Effector memory CD4-positive, alpha-beta T cell (primary cell): Measurements from ENCODE around the gene EVI2A.

Experiments
- DNase-seq, 3 donors: peaks; one replicate each; pipeline ENCODE4 v3.0.0-alpha.2; 2020
- H3K27ac ChIP-seq: 2 replicates; pipeline ENCODE4 v1.7.0; 2013; ENCODE audit warnings: mild to moderate bottlenecking, low read length, moderate library complexity; ENCODE audit not compliant: insufficient read depth, poor library complexity, severe bottlenecking
- H3K27me3 ChIP-seq: replicated peaks from 2 replicates; pipeline ENCODE4 v1.7.0; 2013; ENCODE audit warnings: mild to moderate bottlenecking, low read length; ENCODE audit not compliant: insufficient read depth, control insufficient read depth, poor library complexity, severe bottlenecking
- H3K36me3 ChIP-seq: 2 replicates; pipeline ENCODE4 v1.7.0; 2013; ENCODE audit warnings: mild to moderate bottlenecking, low read length, moderate library complexity; ENCODE audit not compliant: control insufficient read depth, insufficient read depth
- H3K4me1 ChIP-seq: 2 replicates; pipeline ENCODE4 v1.7.0; 2013; ENCODE audit warnings: low read length, mild to moderate bottlenecking; ENCODE audit not compliant: control insufficient read depth, insufficient read depth, poor library complexity, severe bottlenecking
- H3K4me3 ChIP-seq: 2 replicates; pipeline ENCODE4 v1.7.0; 2013; ENCODE audit warnings: low read length, low read depth, mild to moderate bottlenecking; ENCODE audit not compliant: insufficient read depth, poor library complexity, severe bottlenecking
- H3K9me3 ChIP-seq: 2 replicates; pipeline ENCODE4 v1.7.0; 2013; ENCODE audit warnings: mild to moderate bottlenecking, low read length, moderate library complexity; ENCODE audit not compliant: control insufficient read depth

Gene EVI2A

GRCh38 chr17:31283841-31284240 lies 37.6 kb downstream of the EVI2A start:
- DNase-seq, result no peak
- H3K27me3 ChIP-seq, result no peaks in the 10 kb centered on the region
- no peaks in the 10 kb centered on the region for H3K36me3 ChIP-seq
- no peak overlapping the region for H3K4me3 ChIP-seq
- no peaks in the 10 kb centered on the region for H3K9me3 ChIP-seq
- no peaks in the 10 kb centered on the region for H3K4me1 ChIP-seq
- H3K27ac ChIP-seq, result no peak overlapping the region

GRCh38 chr17:31281061-31281460 lies 40.4 kb downstream of the EVI2A start:
- H3K4me1 ChIP-seq, result no peaks in the 10 kb centered on the region
- no peak for DNase-seq
- H3K27ac ChIP-seq, result no peak overlapping the region
- no peak overlapping the region for H3K4me3 ChIP-seq
- no peaks in the 10 kb centered on the region for H3K9me3 ChIP-seq
- no peaks in the 10 kb centered on the region for H3K36me3 ChIP-seq
- no peaks in the 10 kb centered on the region for H3K27me3 ChIP-seq

GRCh38 chr17:31279401-31279800 lies 42.0 kb downstream of the EVI2A start:
- H3K27ac ChIP-seq, result no peak overlapping the region
- no peaks in the 10 kb centered on the region for H3K27me3 ChIP-seq
- H3K4me3 ChIP-seq, result no peak overlapping the region
- no peaks in the 10 kb centered on the region for H3K4me1 ChIP-seq
- H3K36me3 ChIP-seq, result no peaks in the 10 kb centered on the region
- DNase-seq, result no peak
- H3K9me3 ChIP-seq, result no peaks in the 10 kb centered on the region

GRCh38 chr17:31275116-31275515 lies 46.3 kb downstream of the EVI2A start:
- Histone ChIP-seq H3K4me1 (no peaks in the 10 kb centered on the region), H3K4me3 (no peak overlapping the region), H3K27ac (no peak overlapping the region), H3K9me3 (no peaks in the 10 kb centered on the region), H3K36me3 (no peaks in the 10 kb centered on the region), H3K27me3 (no peaks in the 10 kb centered on the region)
- no peak for DNase-seq

GRCh38 chr17:31274252-31274651 lies 47.2 kb downstream of the EVI2A start:
- no peak for DNase-seq
- Histone ChIP-seq H3K27ac (no peak overlapping the region), H3K27me3 (no peaks in the 10 kb centered on the region), H3K36me3 (no peaks in the 10 kb centered on the region), H3K9me3 (no peaks in the 10 kb centered on the region), H3K4me1 (no peaks in the 10 kb centered on the region), H3K4me3 (no peak overlapping the region)

GRCh38 chr17:31273516-31273915 lies 47.9 kb downstream of the EVI2A start:
- no peaks in the 10 kb centered on the region for H3K4me1 ChIP-seq
- no peak overlapping the region for H3K4me3 ChIP-seq
- no peaks in the 10 kb centered on the region for H3K36me3 ChIP-seq
- no peaks in the 10 kb centered on the region for H3K27me3 ChIP-seq
- no peaks in the 10 kb centered on the region for H3K9me3 ChIP-seq
- no peak for DNase-seq
- no peak overlapping the region for H3K27ac ChIP-seq

- no peaks in the 10 kb centered on the region for H3K36me3 ChIP-seq
- H3K27ac ChIP-seq, result no peak overlapping the region
- H3K9me3 ChIP-seq, result no peaks in the 10 kb centered on the region
- H3K27me3 ChIP-seq, result no peaks in the 10 kb centered on the region
- no peak overlapping the region for H3K4me3 ChIP-seq
- H3K4me1 ChIP-seq, result no peaks in the 10 kb centered on the region
- no peak for DNase-seq
Observed at GRCh38 chr17:31272803-31273202, 48.6 kb downstream of the EVI2A start.

- no peaks in the 10 kb centered on the region for H3K36me3 ChIP-seq
- H3K27me3 ChIP-seq, result no peaks in the 10 kb centered on the region
- H3K27ac ChIP-seq, result no peak overlapping the region
- H3K4me3 ChIP-seq, result no peak overlapping the region
- H3K4me1 ChIP-seq, result no peaks in the 10 kb centered on the region
- no peaks in the 10 kb centered on the region for H3K9me3 ChIP-seq
- DNase-seq, result no peak
Observed at GRCh38 chr17:31272236-31272635, 49.2 kb downstream of the EVI2A start.

- Histone ChIP-seq H3K36me3 (no peaks in the 10 kb centered on the region), H3K27me3 (no peaks in the 10 kb centered on the region), H3K4me1 (no peaks in the 10 kb centered on the region), H3K4me3 (no peak overlapping the region), H3K9me3 (no peaks in the 10 kb centered on the region), H3K27ac (no peak overlapping the region)
- no peak for DNase-seq
Observed at GRCh38 chr17:31269578-31269983, 51.8 kb downstream of the EVI2A start.

- no peak for DNase-seq
- H3K4me3 ChIP-seq, result no peak overlapping the region
- no peaks in the 10 kb centered on the region for H3K9me3 ChIP-seq
- H3K27me3 ChIP-seq, result no peaks in the 10 kb centered on the region
- H3K4me1 ChIP-seq, result no peaks in the 10 kb centered on the region
- H3K36me3 ChIP-seq, result no peaks in the 10 kb centered on the region
- H3K27ac ChIP-seq, result no peak overlapping the region
Observed at GRCh38 chr17:31269036-31269577, 52.3 kb downstream of the EVI2A start.
